Measurements from ENCODE around the gene ENTPD1. TPM values are rescaled to one million over a fixed set of nuclear protein-coding genes. Genes with fewer than 3 reads are reported as not detected.

The ENTPD1 gene
- total RNA-seq, 1 experiment from 2014 or later, result 0.37 TPM

DNA sequence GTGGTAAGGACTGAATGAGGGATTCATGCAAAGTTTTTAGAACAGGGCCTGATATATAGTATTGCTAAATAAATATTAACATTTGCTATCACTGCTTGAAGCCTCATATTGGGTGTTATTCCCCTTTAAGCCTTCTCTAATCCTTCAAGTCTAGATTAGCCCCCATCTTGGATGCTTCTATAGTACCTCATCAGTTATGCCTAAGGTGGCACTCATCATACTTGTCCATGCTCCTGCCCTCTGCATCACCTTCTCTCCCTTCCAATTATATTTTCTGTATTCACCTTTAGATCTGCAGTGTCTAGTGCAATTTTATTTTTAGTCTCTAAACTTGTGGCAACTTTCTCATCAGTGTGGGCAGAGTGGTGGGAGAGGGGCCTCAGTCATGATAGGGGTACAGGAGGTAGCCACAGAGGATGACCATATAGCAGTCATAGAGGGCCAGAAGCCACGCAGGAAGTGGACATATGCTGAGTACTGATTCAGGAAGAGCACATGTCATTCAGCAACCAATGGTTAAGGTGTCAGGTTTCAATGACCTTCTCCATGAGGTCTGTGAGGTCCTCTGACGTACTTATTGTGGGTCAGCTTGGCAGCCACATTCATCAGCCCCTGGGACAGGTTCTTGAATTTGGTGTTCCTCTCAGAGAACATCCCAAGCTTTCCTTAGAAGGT lies 2.5 kb downstream of the ENTPD1 start:
- BruUV-seq (replicated peaks), result no TSS peak
- no peaks in the 10 kb centered on the region for H3K27me3 ChIP-seq (ENCODE audit: insufficient read depth, low read length)
- intact Hi-C loops (cut with micrococcal nuclease), result no loop called here
- ATAC-seq (0 out of 2 replicates have a peak, but pooled peaks have one; percentile 20), DNase-seq (ENCODE audit: low read depth, low spot score) (no peak)
- H4K20me1 ChIP-seq (ENCODE audit: insufficient read depth), result no peaks in the 10 kb centered on the region
- no peak overlapping the region for H2AFZ ChIP-seq (ENCODE audit: low read depth, low read length, poor library complexity, severe bottlenecking)
- ChIA-PET POLR2A (no interaction called here), CTCF (no interaction called here), RAD21 (ENCODE audit: low non-redundant PET in 1 of 2, low total read pairs in 2 of 2, uncharacterized antibody in 2 of 2, unreplicated experiment in 2 of 2) (no interaction called here)
- no peak overlapping the region for H3K9ac ChIP-seq (ENCODE audit: low read length)
- no peak overlapping the region for H3K4me3 ChIP-seq (replicated peaks in 1 of 2; ENCODE audit: low read depth in 1 of 2, low read length in 2 of 2)
- H3K36me3 ChIP-seq (ENCODE audit: control insufficient read depth in 1 of 2, insufficient read depth in 2 of 2, low read length in 2 of 2), result no peaks in the 10 kb centered on the region
- TF ChIP-seq YY1 (IDR thresholded peaks at IDR 0.05; ENCODE audit: extremely low read depth, insufficient replicate concordance, low read depth, low read length), result no peak
- TF ChIP-seq, protein P1, sequence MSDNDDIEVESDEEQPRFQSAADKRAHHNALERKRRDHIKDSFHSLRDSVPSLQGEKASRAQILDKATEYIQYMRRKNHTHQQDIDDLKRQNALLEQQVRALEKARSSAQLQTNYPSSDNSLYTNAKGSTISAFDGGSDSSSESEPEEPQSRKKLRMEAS (IDR thresholded peaks at IDR 0.05), result 0 out of 2 replicates have a peak, but pooled peaks have one; percentile 19
- no peak overlapping the region for H3K4me2 ChIP-seq (ENCODE audit: low read length)
- H3K79me2 ChIP-seq (ENCODE audit: insufficient read depth, low read length), result no peaks in the 10 kb centered on the region
- no peaks in the 10 kb centered on the region for H3K9me3 ChIP-seq (ENCODE audit: control insufficient read depth in 1 of 2, insufficient read depth in 1 of 2, low read depth in 1 of 2, low read length in 2 of 2)
- peaks cover 0 to 5% of the 10 kb centered on the region in 2 experiments; a peak in 2 of 4 replicates for H3K4me1 ChIP-seq (ENCODE audit: control insufficient read depth in 1 of 2, insufficient read depth in 2 of 2, low read length in 2 of 2)
- H3K9me2 ChIP-seq (ENCODE audit: insufficient read depth), result no peaks in the 10 kb centered on the region
- no peak overlapping the region for H3K27ac ChIP-seq (ENCODE audit: low read depth, low read length)

DNA sequence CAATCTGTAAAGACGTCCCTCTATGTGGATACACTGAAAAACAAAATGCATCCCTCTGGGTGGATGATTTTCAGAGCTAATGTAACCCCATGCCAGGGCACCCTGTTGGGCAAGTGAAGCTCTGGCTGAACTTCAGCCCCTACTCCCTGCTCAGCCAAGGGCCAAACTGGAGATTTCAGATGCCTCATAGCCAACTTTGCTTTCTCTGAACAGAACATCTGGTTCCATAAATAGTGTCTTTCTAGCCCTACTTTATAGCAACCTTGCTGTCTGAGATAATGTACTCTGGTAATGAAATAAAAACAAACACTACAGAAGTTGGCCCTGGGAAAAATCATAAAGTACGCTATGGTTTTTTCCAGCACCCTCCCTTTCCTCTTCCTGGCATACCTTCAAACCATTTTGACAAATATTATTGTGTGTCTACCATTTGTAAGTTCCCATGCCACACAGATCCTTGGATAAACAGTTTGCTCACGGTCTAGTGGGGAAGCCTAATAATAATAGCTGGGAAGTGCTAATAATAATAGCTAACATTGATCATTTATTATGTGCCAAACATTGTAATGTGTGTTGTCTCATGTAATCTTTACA lies 3.4 kb downstream of the ENTPD1 start:
- no peak overlapping the region for H3K4me2 ChIP-seq (ENCODE audit: low read length)
- H3K9ac ChIP-seq (ENCODE audit: low read length), result no peak overlapping the region
- TF ChIP-seq EGR1 (IDR thresholded peaks at IDR 0.05; ENCODE audit: low read depth) (no peak), EZH2phosphoT487 (IDR thresholded peaks at IDR 0.05; ENCODE audit: borderline replicate concordance) (no peak), SRF (IDR thresholded peaks at IDR 0.05; ENCODE audit: low read depth) (no peak), POLR2AphosphoS5 (IDR thresholded peaks at IDR 0.05; ENCODE audit: low read depth, low read length) (no peak), YY1 (IDR thresholded peaks at IDR 0.05; ENCODE audit: extremely low read depth, insufficient replicate concordance, low read depth, low read length) (no peak), CEBPB (IDR thresholded peaks at IDR 0.05; ENCODE audit: low read depth) (no peak), FOSL1 (IDR thresholded peaks at IDR 0.05; ENCODE audit: low read depth) (no peak), POLR2A (IDR thresholded peaks at IDR 0.05; ENCODE audit: borderline replicate concordance, extremely low read depth, insufficient read depth, insufficient read length) (no peak)
- TF ChIP-seq, protein P2, sequence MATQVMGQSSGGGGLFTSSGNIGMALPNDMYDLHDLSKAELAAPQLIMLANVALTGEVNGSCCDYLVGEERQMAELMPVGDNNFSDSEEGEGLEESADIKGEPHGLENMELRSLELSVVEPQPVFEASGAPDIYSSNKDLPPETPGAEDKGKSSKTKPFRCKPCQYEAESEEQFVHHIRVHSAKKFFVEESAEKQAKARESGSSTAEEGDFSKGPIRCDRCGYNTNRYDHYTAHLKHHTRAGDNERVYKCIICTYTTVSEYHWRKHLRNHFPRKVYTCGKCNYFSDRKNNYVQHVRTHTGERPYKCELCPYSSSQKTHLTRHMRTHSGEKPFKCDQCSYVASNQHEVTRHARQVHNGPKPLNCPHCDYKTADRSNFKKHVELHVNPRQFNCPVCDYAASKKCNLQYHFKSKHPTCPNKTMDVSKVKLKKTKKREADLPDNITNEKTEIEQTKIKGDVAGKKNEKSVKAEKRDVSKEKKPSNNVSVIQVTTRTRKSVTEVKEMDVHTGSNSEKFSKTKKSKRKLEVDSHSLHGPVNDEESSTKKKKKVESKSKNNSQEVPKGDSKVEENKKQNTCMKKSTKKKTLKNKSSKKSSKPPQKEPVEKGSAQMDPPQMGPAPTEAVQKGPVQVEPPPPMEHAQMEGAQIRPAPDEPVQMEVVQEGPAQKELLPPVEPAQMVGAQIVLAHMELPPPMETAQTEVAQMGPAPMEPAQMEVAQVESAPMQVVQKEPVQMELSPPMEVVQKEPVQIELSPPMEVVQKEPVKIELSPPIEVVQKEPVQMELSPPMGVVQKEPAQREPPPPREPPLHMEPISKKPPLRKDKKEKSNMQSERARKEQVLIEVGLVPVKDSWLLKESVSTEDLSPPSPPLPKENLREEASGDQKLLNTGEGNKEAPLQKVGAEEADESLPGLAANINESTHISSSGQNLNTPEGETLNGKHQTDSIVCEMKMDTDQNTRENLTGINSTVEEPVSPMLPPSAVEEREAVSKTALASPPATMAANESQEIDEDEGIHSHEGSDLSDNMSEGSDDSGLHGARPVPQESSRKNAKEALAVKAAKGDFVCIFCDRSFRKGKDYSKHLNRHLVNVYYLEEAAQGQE (IDR thresholded peaks at IDR 0.05; ENCODE audit: low read depth), result no peak
- TF ChIP-seq, protein P1 (IDR thresholded peaks at IDR 0.05), result no peak
- TF ChIP-seq, protein P3, sequence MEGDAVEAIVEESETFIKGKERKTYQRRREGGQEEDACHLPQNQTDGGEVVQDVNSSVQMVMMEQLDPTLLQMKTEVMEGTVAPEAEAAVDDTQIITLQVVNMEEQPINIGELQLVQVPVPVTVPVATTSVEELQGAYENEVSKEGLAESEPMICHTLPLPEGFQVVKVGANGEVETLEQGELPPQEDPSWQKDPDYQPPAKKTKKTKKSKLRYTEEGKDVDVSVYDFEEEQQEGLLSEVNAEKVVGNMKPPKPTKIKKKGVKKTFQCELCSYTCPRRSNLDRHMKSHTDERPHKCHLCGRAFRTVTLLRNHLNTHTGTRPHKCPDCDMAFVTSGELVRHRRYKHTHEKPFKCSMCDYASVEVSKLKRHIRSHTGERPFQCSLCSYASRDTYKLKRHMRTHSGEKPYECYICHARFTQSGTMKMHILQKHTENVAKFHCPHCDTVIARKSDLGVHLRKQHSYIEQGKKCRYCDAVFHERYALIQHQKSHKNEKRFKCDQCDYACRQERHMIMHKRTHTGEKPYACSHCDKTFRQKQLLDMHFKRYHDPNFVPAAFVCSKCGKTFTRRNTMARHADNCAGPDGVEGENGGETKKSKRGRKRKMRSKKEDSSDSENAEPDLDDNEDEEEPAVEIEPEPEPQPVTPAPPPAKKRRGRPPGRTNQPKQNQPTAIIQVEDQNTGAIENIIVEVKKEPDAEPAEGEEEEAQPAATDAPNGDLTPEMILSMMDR (IDR thresholded peaks at IDR 0.05 in 2 of 3, conservative IDR thresholded peaks at IDR 0.05 in 1 of 3; ENCODE audit: borderline replicate concordance in 1 of 3, insufficient read depth in 1 of 3, low read depth in 2 of 3, low read length in 2 of 3), result no peak
- CTCF ChIA-PET, result no interaction called here
- peaks cover 0 to 5% of the 10 kb centered on the region in 2 experiments; a peak in 2 of 4 replicates for H3K4me1 ChIP-seq (ENCODE audit: control insufficient read depth in 1 of 2, insufficient read depth in 2 of 2, low read length in 2 of 2)
- H3K79me2 ChIP-seq (ENCODE audit: insufficient read depth, low read length), result no peaks in the 10 kb centered on the region
- H3K27me3 ChIP-seq (ENCODE audit: insufficient read depth, low read length), result no peaks in the 10 kb centered on the region
- H3K9me3 ChIP-seq (ENCODE audit: control insufficient read depth in 1 of 2, insufficient read depth in 1 of 2, low read depth in 1 of 2, low read length in 2 of 2), result no peaks in the 10 kb centered on the region
- no peaks in the 10 kb centered on the region for H3K36me3 ChIP-seq (ENCODE audit: control insufficient read depth in 1 of 2, insufficient read depth in 2 of 2, low read length in 2 of 2)
- H4K20me1 ChIP-seq (ENCODE audit: insufficient read depth), result no peaks in the 10 kb centered on the region
- no peak overlapping the region for H3K27ac ChIP-seq (ENCODE audit: low read depth, low read length)
- no peak overlapping the region for H3K4me3 ChIP-seq (replicated peaks in 1 of 2; ENCODE audit: low read depth in 1 of 2, low read length in 2 of 2)
- no peak overlapping the region for H2AFZ ChIP-seq (ENCODE audit: low read depth, low read length, poor library complexity, severe bottlenecking)
- BruUV-seq (replicated peaks), result no TSS peak
- ATAC-seq, result no peak
- RAD21 ChIA-PET (ENCODE audit: low non-redundant PET in 1 of 2, low total read pairs in 2 of 2, uncharacterized antibody in 2 of 2, unreplicated experiment in 2 of 2), result no interaction called here
- DNase-seq (ENCODE audit: low read depth, low spot score), result no peak
- POLR2A ChIA-PET, result no interaction called here
- intact Hi-C loops (cut with micrococcal nuclease), result no loop called here
- no peaks in the 10 kb centered on the region for H3K9me2 ChIP-seq (ENCODE audit: insufficient read depth)
